ENCODE data around the gene PCNT. TPM values are rescaled to one million over a fixed set of nuclear protein-coding genes. Genes with fewer than 3 reads are reported as not detected.

PCNT gene
- total and polyA plus RNA-seq, 2 of the 8 experiments (the other 6 are each of a cell fraction or from before 2014, with no cell fraction given) = 9.9 to 45.1 TPM

- TF ChIP-seq NANOG (IDR thresholded peaks at IDR 0.05; ENCODE audit: insufficient read depth, low read depth, low read length, poor library complexity, severe bottlenecking) (no peak), SIRT6 (IDR thresholded peaks at IDR 0.05; ENCODE audit: low read length) (no peak), CTCF (IDR thresholded peaks at IDR 0.05; ENCODE audit: control extremely low read depth in 1 of 3, insufficient read depth in 1 of 3, low read depth in 1 of 3, low read length in 3 of 3) (no peak), USF2 (IDR thresholded peaks at IDR 0.05; ENCODE audit: low read length) (no peak), POU5F1 (IDR thresholded peaks at IDR 0.05; ENCODE audit: low read depth, low read length) (no peak)
Observed at GRCh38 chr21:46384556-46384955, 60.6 kb downstream of the PCNT start (continued).
